GM18951 (cell line): Measurements from ENCODE around the gene ADRA2A.

Experiments
- POLR2A ChIP-seq: IDR thresholded peaks from 4 replicates; pipeline ENCODE4 v1.6.1; 2011; ENCODE audit warnings: mild to moderate bottlenecking; ENCODE audit not compliant: insufficient read length, insufficient read depth; ENCODE audit errors: extremely low read depth
- in situ Hi-C: fragments of 300-500 bp; cut with MboI; formaldehyde crosslinking; loops from one replicate; pipeline ENCODE4 v1.12.0; 2022; ENCODE audit warnings: low sequenced_read_pairs, mixed read lengths, inconsistent platforms; ENCODE audit not compliant: unreplicated experiment

Gene ADRA2A

DNA sequence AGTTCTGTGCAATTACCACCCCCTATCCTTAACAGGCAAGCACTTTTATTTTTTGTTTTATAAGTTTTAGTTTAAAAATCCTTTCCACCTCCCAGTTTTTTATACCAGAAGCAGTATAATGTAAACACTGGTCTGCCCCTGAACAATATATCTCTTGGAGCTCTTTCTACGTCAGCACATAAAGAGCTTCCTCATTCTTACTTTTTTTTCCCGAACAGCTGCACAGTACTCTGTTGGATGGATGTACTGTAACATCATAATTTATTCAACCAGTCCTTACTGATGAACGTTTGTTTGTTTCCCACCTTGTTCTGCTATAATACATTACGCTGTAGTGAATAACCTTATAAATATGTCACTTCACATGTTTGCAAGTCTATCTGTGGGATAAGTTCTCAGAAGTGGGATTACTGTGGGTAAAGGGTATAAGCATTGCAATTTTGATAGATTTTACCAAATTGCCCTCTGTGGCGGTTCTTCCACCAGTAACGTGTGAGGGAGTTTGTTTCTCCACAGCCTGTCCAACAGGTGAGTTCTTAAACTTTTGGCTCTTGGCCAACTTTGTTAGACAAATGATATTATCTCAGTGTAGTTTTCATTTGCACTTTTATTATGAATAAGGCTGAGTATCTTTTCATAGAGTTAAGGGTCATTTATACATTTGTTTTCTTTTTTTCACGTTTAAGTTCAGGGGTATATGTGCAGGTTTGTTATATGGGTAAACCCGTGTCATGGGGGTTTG, 32.8 kb downstream of the ADRA2A start:
- in situ Hi-C loops: no loop called here
- no peak for TF ChIP-seq POLR2A

GRCh38 chr10:111110771-111111170, 33.9 kb downstream of the ADRA2A start:
- in situ Hi-C loops: no loop called here

GRCh38 chr10:111112333-111112732, 35.5 kb downstream of the ADRA2A start:
- in situ Hi-C loops: no loop called here
- TF ChIP-seq POLR2A: no peak

More at GRCh38 chr10:111110771-111111170, 33.9 kb downstream of the ADRA2A start:
- no peak for TF ChIP-seq POLR2A

DNA sequence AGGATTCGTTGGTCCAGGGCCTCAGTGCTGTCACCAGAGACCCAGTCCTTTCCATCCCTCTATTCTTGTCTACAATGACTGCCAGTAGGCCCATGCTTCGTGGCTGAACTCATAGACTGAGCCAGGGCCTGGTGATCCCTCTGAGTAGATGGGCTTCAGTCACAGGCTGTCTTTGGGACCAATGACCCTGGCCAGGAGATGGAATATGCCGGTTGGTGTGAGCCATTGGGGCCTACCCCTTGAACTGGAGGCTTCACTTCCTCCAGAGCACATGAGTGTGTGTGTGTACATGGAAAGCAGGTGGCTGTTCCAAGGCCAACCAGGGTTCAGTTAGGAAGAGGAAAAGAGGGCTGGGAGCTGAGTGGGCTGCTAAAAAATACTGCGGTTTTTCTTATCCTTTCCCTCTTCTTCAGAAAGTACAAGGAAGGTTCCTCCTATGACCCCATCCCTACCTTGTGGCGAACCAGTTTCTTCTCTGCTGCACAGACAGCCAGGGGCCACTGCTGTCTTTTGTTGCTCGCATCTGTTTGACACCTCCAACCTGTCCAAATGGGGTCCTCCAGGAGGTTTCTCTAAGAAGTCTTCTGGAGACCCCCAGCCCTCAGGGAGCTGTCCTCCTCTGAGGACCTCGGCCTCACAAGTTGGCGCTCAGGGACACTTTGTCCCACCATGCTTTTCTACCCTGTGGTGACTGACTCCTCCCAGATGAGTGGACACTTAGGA, 36.6 kb downstream of the ADRA2A start:
- no peak for TF ChIP-seq POLR2A
- in situ Hi-C loops: no loop called here

GRCh38 chr10:111113961-111114757, 37.3 kb downstream of the ADRA2A start:
- TF ChIP-seq POLR2A: no peak
- in situ Hi-C loops: no loop called here

DNA sequence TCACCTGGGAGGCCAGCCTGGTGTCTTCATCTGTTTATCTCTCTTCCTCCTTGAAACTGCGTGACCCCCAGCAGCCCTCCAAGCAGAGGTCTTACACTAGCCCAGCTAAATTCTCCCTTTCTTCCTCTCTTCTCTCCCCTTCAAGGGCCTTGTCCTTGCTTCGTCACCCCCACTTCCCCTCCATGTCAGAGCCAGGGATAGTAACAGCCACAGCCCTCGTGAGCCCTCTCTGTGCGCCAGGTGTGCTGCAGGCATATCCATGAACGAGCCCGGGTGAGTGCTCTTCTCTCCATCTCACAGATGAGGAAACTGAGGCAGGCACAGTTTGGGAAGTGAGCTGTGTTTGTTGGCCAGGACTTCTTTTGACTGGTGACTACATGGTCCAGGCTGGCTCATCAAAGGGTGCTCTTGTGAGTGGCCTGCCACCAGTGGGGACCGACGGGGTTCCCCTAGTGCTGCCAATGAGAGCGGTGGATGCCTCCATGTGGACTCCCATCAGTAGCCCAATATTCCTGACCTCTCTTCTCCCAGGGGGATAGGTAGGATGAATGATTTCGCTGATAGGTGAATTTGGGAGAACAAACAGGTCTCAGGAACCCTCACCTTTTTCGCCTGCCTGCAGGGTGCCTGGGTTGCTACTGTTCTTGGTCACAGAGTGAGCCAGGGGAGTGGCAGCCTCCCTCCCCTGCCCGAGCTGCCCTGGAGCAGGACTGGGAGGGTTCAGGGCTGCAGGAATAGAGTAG, 38.1 kb downstream of the ADRA2A start:
- in situ Hi-C loops: no loop called here
- no peak for TF ChIP-seq POLR2A

- TF ChIP-seq POLR2A: no peak
- in situ Hi-C loops: no loop called here
Measured at GRCh38 chr10:111116211-111116610, 39.4 kb downstream of the ADRA2A start.

DNA sequence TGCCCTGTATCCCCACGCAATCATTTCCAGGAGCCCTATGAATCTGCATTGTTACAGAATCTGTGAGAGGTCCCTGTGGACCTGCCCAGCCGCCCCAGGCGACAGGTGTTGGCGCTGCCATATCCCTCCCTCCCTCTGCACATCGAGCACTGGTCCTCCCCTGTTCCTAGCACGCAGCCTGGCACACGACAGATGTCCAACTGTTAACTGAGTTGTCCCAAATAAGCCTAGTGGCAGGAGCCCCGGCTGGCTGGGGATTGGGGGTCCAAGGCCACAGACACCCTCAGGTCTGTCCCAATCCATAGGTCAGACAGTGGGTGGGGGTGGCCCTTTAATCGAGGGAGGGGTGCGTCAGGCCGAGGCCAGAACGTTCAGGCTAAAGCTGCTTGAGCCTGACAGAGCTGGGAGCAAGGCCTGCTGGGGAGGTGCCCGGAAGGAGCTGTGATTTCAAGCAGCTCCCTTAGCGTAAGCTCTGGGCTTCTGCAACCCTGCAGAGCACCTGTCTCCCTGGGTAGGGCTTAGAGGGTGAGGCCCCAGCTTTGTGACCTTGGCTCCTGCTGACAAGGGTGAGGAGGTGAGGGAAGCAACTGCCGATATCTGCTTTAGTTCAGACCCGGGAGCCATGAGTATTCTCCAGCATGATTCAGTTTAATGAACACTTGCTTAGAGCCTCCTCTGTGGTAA, 40.1 kb downstream of the ADRA2A start:
- in situ Hi-C loops: no loop called here
- TF ChIP-seq POLR2A: no peak

DNA sequence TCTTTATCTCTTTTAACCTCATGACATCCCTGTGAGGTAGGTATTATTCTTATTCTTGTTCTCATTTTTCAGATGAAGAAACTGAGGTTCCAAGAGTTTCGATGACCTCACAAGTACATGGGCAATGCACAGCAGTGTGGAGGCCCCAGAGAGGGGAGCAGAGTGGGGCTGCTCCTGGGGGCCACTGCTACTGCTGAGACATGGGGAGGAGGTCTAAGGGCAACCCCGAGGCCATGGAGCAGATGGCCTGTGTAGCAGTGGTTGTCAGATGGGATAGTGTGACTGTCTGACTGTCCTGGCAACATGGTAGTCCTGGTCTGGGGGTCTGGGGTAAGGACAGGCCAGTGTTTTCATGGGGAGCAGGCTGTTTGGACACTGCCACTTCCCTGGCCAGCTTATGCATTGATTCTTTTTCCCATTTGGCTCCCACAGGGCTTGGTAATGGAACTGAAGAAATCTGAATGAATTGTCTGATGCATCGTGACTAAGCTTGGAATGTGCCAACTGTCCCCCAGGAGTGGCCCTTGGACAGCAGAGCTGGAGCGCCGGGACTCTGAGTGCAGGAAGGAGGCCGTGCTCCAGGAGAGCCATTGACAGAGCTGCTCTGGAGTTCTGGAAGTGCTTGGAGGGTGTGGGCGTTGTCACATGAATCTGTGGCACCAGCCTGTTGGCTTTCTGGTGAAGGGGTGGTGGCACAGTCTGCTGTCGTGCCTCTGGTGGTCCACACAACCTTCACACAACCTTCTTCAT, 40.9 kb downstream of the ADRA2A start:
- in situ Hi-C loops: no loop called here
- TF ChIP-seq POLR2A: no peak

- in situ Hi-C loops: no loop called here
- TF ChIP-seq POLR2A: no peak
Measured at GRCh38 chr10:111118758-111119157, 41.9 kb downstream of the ADRA2A start.

DNA sequence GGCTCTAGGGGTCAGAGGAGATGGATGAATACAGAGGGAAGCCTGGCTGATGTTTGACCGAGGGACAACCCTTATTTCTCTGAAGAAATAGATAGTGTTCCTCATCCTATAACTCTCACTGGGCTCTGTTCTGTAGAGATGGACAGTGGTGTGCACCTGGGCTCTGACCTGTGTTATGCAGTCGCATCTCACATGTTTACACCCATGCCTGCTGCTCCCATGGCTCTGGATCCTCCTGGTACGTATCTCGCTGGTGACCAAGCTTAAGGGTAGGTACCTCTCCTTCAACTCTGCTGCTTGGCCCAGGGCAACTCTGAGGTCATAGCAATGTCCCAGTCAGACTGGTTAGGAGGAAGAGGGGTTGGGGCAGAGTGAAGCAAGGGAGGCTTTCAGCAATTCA, 42.8 kb downstream of the ADRA2A start:
- in situ Hi-C loops: loop anchor here (10.0 kb wide), 1 partner anchor 95 kb away; no protein-coding TSS in a partner anchor
- no peak for TF ChIP-seq POLR2A
